Measurements from ENCODE around the gene EMC9.

EMC9 gene

DNA sequence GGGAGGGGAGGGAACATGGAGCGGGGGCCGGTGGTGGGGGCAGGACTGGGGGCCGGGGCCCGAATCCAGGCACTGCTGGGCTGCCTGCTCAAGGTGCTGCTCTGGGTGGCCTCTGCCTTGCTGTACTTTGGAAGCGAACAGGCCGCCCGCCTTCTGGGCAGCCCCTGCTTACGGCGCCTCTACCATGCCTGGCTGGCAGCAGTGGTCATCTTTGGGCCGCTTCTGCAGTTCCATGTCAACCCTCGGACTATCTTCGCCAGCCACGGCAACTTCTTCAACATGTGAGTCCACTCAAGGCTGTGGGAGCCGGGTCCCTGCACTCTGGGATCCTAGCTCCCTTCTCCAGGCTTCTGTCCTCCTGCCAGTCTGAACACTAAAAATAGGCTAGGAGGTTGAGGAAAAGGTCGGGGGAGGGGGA is 9.8 kb downstream of the EMC9 start:
- no peak for DNase-seq (ENCODE audit: low read depth, low spot score)

DNA sequence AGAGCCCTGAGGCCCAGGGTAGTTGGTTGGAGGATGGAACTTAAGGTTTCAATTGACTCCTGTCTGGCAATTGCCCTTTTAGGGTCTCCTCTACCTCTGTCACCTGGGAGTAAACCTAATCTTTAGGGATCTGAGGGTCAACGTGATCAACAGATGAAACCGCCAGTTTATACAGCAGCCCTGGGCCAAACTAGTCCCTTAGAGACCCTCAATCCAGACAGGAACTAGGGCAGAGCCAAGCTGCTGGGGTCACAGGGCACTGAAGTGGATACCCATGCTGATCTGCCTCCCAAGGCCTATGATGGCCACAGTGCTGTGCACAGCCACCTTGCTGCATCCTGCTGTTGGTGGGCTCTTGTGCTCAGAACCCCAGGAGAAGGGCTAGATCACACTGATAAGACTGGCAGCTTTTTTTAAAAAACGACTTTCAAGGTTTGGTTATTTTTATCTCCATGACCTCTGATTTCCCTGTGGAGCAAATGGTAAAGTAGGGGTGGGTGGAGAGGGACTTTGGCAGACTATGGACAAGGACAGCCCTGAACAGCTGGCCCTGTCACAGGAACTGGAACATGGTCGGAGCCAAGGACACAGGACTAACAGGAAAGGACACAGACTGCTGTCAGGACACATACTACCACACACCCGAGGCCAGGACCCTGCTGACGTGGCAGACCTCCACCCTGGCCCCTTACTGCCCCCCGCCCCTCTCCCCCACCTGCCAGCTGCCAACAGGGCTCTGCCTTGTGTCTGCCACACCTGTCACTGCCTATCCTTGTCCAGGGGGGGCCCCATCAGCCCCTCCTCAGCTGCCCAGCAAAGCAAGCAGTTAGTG is 10.5 kb downstream of the EMC9 start:
- DNase-seq (ENCODE audit: low read depth, low spot score), result no peak

DNA sequence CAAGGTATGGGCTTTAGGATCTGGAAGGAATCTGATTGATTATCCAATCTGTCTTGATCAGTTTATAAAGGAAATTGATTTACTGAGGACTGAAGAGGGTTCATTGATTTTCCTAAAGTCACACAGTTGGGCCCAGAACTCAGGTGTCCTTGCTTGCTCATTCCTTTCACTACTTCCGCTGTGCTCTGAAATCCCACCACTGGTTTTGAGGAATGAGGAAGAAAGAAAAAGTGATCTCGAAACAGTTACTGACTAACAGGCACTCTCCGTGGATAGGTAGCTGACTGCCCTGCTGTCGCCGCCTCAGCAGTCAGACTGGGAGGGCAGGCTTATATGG is 11.0 kb downstream of the EMC9 start, which contains the start of gene FITM1:
Gene FITM1, plus strand, starts transcription at position 280 of the 337 bp plus-strand sequence. CDS start 905 bp downstream, outside the sequence.
- DNase-seq (ENCODE audit: low read depth, low spot score), result no peak

DNA sequence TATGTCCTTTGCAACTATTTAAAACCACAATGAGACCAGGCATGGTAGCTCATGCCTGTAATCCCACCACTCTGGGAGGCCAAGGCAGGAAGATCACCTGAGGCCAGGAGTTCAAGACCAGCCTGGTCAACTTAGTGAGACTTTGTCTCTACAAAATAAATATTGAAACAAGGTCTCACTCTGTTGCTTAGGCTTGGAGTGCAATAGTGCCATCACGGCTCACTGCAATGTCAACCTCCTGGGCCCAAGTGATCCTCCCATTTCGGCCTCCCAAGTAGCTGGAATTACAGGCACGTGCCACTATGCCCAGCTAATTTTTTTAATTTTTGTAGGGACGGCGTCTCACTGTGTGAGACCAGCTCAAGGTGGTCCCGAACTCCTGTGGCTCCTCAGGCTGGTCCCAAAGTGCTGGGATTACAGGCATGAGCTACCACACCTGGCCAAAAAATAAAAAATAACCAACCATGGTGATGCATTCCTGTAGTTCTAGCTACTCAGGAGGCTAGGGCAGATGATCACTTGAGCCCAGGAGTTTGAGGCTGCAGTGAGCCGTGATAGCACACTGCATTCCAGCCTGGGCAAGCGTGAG is 11.9 kb downstream of the EMC9 start:
- DNase-seq (ENCODE audit: low read depth, low spot score), result no peak

DNA sequence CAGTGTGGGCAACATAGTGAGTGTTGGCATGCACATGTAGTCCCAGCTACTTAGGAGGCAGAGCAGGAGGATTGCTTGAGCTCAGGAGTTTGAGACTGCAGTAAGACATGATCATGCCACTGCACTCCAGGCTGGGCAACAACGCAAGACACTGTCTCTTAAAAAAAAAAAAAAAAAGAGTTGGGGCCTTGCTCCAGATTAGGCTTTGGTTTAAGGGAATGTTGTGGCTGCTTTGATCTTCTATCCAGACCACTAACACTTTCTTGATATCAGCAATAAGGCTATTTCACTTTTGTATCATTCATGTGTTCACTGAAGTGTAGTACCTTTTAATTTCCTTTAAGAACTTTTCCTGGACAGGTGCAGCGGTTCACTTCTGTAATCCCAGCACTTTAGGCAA is 13.7 kb downstream of the EMC9 start:
- no peak for DNase-seq (ENCODE audit: low read depth, low spot score)

DNA sequence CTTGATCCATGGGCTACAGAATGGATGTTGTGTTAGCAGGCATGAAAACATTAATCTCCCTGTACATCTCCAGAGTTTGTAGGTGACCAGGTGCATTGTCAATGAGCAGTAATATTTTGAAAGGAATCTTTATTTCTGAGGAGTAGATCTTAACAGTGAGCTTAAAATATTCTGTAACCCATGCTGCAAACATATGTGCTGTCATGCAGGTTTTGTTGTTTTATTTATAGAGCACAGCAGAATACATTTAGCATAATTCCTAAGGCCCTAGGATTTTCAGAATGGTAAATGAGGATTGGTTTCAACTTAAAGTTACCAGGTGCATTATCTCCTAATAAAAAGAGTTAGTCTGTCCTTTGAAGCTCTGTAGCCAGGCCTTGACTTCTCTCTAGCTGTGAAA is 14.5 kb downstream of the EMC9 start:
- DNase-seq (ENCODE audit: low read depth, low spot score), result no peak

DNA sequence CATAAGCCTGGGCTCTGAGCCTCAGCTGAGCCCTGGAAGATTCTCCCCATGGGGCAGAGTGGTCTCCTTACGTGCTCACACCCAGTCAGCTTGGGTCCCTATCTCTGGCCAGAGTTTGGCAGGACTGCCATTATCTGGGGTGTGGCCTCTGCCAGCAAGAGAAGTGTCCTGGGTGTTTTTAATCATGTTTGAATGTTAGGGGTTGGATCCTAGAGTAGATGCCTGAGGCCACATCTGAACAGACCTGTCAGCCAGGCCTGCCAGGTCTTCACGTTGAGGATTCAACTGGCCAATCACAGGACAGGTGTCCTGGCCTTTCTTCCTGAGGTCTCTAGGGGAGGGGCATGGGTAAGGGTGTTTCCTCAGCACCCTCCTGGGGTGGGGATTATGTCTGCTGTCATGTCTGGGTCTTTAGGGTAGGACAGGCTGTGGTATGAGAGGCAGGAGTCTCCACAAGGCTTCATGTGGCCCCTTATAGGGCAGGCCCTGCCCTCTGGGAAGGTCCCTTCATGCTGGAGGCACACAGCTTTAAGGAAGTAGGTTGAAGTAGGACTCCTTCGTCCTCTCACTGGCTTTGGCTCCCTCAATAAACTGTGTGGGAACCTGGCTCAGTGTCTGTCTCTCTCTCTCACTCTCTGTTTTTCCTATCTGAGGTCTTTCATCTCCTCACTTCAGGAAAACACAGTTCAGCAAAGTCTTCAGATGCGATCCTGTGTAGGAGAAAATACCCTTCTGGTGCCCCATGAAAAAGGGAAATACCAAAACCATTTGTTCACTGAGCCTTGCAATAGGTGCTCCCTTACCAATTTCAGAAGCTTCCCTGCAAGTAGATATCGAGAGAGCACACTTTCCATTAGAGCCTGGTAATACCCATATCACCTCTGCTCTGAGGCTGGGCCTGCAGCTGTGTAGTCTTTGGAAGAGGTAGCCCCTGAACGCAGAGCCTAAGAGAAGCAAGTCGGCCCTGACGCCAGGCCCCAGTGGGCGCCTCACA is 17.7 kb downstream of the EMC9 start:
- DNase-seq (ENCODE audit: low read depth, low spot score), result no peak

DNA sequence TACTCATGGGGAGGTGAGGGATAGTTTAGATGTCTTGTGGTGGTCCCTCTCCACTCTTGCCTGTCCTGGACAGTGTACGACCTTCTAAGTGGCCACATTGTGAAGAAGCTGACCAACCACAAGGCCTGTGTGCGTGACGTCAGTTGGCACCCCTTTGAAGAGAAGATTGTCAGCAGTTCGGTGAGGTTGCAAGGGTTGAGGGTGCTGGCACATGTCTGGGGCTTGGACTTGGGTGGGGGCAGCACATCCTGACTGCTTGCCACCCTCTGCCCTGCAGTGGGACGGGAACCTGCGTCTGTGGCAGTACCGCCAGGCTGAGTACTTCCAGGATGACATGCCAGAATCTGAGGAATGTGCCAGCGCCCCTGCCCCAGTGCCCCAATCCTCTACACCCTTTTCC is 18.5 kb downstream of the EMC9 start:
- DNase-seq (ENCODE audit: low read depth, low spot score), result no peak

DNA sequence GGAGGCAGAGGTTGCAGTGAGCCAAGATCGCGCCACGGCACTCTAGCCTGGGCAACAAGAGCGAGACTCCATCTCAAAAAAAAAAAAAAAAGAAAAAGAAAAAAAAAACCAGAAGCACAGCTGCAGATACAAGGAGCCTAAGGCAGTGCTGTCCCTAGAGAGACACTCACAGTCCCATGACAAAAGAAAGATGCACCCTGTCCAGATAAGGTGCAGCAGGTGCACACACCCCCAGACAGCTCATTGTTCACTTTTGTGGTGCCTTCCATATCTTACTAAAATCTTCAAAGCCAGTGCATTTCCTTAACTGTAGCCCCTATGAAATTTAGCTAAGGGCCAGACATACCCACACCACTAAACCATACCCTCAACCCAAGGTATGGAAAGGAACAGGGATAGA is 19.0 kb downstream of the EMC9 start:
- DNase-seq (ENCODE audit: low read depth, low spot score), result no peak

DNA sequence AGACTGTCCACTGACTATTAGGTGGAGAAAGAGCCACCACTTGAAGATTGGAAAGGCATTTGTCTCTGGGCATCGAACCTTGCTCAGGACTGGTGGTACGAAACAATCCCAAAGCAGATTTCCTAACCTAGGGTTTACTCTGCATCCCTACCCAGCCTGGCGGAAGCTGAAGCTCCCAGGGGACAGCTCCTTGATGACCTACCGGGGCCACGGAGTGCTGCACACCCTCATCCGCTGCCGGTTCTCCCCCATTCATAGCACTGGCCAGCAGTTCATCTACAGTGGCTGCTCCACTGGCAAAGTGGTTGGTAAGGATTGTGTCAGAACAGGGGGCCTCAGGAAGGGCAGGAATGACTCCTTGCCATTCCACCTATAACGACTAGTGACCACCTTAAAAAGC is 20.2 kb downstream of the EMC9 start:
- DNase-seq (ENCODE audit: low read depth, low spot score), result no peak

DNA sequence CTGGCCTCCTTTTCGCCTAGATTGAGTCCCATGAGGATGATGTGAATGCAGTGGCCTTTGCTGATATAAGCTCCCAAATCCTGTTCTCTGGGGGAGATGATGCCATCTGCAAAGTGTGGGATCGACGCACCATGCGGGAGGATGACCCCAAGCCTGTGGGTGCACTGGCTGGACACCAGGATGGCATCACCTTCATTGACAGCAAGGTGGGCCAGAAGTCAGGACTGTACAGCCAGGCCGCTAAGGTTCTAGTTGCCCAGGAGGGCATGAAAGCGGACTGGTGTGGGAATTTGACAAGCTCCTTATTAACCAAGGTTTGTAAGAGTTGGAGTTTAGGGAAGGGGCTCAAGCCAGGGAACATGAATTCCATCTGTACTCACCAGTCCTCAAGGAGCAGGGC is 21.7 kb downstream of the EMC9 start:
- no peak for DNase-seq (ENCODE audit: low read depth, low spot score)

DNA sequence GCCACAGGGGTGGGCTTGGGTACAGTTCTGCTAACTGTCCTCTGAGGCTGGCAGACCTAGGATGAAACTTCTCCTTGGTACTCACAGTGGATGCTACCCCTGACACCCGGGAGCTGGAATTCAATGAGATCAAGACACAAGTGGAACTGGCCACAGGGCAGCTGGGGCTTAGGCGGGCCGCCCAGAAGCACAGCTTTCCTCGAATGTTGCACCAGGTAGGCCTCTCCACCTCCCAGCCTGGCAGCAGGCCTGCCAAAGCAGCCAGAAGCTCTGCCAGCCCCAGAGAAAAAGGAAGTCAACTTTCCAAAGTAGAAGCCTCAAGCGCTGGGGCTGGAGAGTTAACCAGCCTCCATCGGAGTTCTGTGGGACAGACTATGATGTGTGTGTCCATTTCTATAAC is 24.2 kb downstream of the EMC9 start:
- no peak for DNase-seq (ENCODE audit: low read depth, low spot score)

DNA sequence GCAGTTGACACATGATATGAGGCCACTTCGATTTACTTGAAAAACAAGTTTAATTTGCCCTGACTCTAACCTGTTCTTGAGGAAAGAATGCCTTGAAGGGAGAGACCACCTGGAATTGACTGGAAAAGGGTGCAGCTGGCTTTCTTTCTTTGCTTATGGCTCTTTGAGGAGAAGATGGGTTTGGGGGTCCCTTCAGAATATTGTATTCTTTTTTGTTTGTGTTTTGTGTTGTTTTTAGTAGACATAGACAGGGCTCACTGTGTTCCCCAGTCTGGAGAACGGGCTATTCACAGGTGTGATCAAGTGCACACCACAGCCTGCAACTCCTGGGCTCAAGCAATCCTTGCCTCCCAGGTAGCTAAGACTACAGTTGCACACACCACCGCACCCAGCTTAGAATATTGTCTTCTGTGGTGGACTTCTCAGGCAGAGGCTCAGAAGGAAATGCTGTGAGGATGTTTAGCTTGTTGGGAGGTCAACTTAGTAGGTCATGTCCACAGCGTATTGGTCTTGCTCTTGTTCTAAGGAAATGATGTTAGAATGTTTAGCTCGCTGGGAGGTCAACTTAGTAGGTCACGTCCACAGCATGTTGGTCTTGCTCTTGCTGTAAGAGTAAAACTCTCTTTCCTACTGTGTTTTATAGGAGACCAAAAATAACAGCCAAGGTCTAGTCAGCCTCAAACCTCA is 25.1 kb downstream of the EMC9 start:
- DNase-seq (ENCODE audit: low read depth, low spot score), result no peak

DNA sequence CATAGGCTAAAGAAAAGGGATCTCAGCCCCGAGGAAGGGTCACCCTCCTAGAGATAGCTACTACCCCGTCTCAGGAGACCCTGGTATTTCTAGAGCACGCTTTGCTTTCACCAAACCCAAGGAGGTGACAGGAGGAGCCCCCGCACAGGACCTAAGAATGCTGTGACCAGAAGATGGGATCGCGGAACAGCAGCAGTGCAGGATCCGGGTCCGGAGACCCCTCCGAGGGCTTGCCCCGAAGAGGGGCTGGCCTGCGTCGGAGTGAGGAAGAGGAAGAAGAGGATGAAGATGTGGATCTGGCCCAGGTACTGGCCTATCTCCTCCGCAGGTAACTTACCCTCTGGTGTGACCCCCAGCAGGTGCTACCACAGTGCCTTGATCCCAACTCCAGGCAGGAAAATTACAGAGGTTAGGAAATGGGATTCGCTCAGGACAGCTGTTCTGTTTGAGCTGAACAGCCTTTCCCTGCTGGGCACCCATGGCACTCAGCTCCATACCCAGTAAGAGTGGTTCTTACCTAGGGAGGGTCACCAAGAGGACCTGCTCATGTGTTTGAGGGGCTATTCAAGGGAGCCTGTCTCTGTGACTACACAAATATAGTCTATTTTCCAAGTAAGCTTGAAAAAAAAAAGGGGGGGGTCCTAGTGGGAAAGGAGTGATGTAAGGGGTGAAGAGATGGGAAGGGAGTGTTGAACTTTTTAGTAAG is 25.8 kb downstream of the EMC9 start:
- DNase-seq (ENCODE audit: low read depth, low spot score), result no peak

DNA sequence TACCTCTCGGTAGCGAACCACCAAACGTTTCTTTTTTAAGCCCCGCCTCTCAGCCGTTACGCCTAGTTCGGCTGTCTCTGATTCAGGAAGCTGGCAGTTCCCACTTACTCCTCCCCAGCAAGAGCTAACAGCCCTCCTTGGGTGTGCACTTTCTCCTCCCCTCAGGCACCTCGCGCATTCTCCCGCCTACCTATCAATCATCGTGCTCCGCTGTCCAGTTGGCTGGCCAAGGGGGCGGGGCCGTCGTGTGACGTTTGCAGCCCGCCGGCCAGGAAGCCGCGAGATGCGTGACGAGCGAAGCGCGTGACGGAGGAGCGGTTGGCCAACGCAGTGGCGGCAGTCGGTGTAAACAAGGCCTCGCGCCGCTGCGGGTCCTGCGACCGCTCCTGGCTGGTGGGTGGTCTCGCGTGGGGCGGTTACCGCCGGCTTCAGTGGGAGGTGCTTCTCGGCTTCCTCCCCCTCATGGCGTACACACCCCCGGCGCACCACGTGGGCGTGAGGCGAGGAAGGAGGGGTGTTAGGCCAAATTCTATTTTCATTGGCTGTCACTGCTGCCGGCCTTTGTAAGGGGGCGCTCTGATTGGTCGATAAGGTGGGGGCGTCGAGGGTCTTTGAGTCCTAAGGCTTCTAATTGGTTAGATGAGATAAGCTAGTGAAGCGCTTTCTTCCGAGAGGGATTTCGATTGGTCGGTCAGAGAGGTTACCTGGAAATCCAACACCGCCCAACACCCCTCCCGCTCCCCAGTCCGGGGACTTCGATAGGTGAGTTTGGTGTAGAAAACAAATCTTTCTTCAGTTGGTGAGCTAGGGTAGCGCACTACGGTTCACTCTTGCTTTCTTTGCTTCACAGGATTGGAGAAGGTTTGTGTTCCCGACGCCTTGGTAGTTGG is 26.6 kb downstream of the EMC9 start, which contains the start of the genes DCAF11 and NRL:
Gene DCAF11, plus strand, starts transcription at position 246 of the 890 bp plus-strand sequence. CDS start 818 bp downstream, outside the sequence.
Gene NRL, minus strand, starts transcription at position 418 of the 890 bp plus-strand sequence. CDS start 32,101 bp downstream, outside the sequence.
- peak; percentile 98 for DNase-seq (ENCODE audit: low read depth, low spot score)

DNA sequence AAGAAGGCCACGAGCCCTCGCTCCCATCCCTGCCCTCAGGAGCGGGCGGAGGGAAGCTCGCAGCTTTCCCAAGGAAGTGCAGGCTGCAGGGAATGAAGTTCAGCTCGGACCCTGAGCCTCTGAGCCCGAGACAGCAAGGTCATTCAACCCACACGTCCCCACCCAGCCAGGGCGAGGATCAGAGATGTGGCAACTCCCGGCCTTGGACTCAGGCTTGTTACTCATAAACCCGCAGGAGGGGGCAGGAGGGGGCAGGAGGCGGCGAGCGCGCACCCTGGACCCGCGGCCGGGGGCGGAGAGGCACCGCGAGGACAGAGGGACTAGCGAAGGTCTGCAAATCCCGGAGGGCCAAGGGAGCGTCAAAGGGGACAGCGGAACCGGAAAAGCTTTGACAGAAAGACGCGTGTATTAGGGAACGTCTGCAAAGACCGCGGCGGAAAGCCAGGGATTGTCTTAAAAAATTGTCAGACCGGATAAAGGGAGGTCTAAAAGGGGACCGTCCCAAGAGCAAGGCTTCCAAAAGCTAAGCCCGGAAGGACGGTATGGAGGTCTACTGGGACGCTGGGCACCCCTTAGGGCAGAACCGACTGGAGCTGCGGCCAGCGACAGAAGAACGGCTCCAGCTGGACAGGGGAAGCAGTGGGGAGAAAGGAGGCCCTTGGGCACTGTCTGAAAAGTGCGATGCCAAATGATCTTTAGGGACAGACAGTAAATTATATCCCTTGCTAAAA is 27.4 kb downstream of the EMC9 start:
- peak; percentile 77 for DNase-seq (ENCODE audit: low read depth, low spot score)

DNA sequence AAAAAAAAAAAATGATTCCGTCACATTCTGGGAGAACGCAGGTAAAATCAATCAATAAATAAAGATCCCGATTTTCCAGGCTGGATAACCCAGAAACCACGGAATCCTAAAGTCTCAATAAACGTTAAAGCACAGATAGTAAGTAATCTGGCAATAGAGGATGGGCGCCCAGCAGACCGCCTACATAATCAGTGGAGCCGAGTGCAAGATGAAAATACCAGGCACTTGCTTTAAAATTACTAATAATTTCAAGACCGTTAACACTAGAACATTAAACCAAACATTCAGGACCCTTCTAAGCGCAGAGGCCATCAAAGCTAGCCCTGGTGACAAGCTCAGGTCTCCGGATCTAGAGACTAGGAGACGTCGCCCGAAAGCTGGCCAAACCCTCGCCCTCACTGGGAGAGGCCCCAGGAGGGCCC is 28.0 kb downstream of the EMC9 start:
- DNase-seq (ENCODE audit: low read depth, low spot score), result no peak

DNA sequence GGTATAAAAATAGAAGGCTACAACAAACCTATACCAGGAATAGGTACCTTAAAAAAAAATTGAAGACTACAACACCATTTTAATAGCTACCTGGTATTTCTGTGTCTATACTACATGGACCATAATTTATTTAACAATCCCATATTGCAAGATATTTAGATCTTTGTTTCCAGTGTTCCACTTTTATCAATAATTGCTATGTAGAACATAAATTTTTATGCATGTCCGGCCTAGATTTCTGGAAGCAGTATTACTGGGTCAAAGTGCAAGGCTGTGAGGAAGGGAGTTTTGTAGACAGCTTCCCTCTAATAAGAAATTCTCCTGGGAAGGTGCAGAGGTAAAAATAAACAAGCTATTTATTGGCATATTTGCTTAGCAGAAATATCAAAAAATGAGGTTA is 30.9 kb downstream of the EMC9 start:
- DNase-seq (ENCODE audit: low read depth, low spot score), result no peak

DNA sequence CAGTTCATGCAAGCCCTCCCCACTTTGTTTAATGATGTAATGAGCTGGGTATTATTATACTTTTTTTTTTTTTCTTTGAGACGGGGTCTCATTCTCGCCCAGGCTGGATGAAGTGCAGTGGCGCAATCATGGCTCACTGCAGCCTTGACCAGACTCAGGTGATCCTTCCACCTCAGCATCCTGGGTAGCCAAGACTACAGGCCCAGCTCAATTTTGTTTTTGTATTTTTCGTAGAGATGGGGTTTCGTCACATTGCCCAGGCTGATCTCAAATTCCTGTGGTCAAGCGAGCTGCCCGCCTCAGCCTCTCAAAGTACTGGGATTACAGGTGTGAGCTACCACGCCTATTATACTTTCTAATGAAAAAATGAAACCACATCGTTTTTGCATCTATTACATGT is 31.3 kb downstream of the EMC9 start:
- no peak for DNase-seq (ENCODE audit: low read depth, low spot score)
